ENCODE results near the gene PGAP6. TPM values are rescaled to one million over a fixed set of nuclear protein-coding genes. Genes with fewer than 3 reads are reported as not detected.

PGAP6 gene
- total and polyA plus RNA-seq, 2 of the 13 experiments (the other 11 are each of a cell fraction or from before 2014, with no cell fraction given): 52.7 to 136 TPM

DNA sequence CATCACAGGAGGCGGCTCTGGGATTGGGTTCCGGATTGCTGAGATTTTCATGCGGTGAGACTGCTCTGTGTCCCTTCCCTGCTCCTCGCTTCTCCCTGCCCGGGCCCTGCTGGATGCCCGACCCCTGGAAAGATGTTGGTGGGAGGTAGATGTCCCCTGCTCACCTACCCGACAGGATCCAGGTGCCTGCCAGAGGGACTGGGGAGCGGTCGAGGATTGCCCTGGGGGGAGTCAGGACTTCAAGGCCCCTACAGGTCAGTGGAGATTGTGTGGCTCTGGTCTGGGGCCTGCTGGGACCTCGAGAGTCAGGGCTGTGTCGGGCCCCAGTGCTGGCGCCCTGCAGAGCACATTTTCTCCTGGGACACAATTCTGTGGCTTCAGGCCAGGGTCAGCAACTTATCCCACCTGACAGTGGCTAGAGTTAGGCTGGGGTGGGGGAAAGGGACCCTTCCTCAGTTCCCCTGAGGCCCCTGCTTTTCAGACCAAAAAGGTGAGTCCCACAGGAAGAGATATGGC is 23.3 kb upstream of the PGAP6 start:
- BruUV-seq (replicated peaks): TSS peak; percentile 79
- DNase-seq (ENCODE audit: low spot score) (no peak), FAIRE-seq (no peak), ATAC-seq (peak; percentile 64)
- peaks cover 0 to 9% of the 10 kb centered on the region in 2 experiments; a peak in 2 of 5 replicates for H3K36me3 ChIP-seq (replicated peaks in 1 of 2; ENCODE audit: control insufficient read depth in 1 of 2, insufficient read depth in 2 of 2, low read length in 2 of 2)
- H3K27me3 ChIP-seq (ENCODE audit: control insufficient read depth in 1 of 2, insufficient read depth in 2 of 2, low read length in 2 of 2): no peaks in the 10 kb centered on the region
- H3K27ac ChIP-seq (ENCODE audit: extremely low read length, insufficient read depth, low read length): peak overlapping the region; percentile 86
- ChIA-PET POLR2A (interaction anchor here (0.8 to 3.1 kb wide), 9 partner anchors 9 to 129 kb away, joined by 3 to 18 read pairs (median 6); partner anchors contain the start of gene CAPN15), CTCF (ENCODE audit: low intra/inter-chr PET ratio, low total read pairs) (no interaction called here)
- no peaks in the 10 kb centered on the region for H4K20me1 ChIP-seq (ENCODE audit: insufficient read depth, low read length)
- H3K9me3 ChIP-seq (ENCODE audit: low read length): no peaks in the 10 kb centered on the region
- H3K79me2 ChIP-seq (ENCODE audit: insufficient read depth, low read length): peaks cover 6% of the 10 kb centered on the region
- no peak overlapping the region for H2AFZ ChIP-seq (ENCODE audit: low read length)
- peak overlapping the region; percentile 77 for H3K4me2 ChIP-seq (ENCODE audit: low read depth, low read length)
- H3K4me1 ChIP-seq (ENCODE audit: insufficient read depth, low read length): peaks cover 51% of the 10 kb centered on the region
- WGBS (ENCODE audit: low lambda C conversion rate): 0% methylated on average over 5 of the region's 12 CpGs
- H3K9ac ChIP-seq (ENCODE audit: insufficient read depth, low read depth, low read length): peak overlapping the region; percentile 75
- H3K4me3 ChIP-seq (replicated peaks in 1 of 3; ENCODE audit: insufficient read depth in 1 of 3, low read depth in 2 of 3, low read length in 3 of 3): peak overlapping the region; percentile 24 to 63 (median 39)
- in situ Hi-C loops (cut with HindIII; ENCODE audit: extremely low pct_ligation_motif_present, low pct_unique_long_range_greater_than_20kb): no loop called here
- intact Hi-C loops (cut with micrococcal nuclease; ENCODE audit: unreplicated experiment): loop anchor here (2.0 kb wide), 2 partner anchors 20 to 70 kb away; partner anchors contain the start of gene RAB11FIP3
- TF ChIP-seq GTF3A (CRISPR knock-in tag; conservative IDR thresholded peaks at IDR 0.05) (no peak), SP2 (CRISPR knock-in tag; IDR thresholded peaks at IDR 0.05) (no peak), PBX2 (CRISPR knock-in tag; IDR thresholded peaks at IDR 0.05) (no peak), GABPB1 (CRISPR knock-in tag; IDR thresholded peaks at IDR 0.05) (peak; percentile 24; the same call in 1 of the 2 replicates), PAF1 (CRISPR knock-in tag; IDR thresholded peaks at IDR 0.05) (no peak), NR2F1 (CRISPR knock-in tag; IDR thresholded peaks at IDR 0.05) (no peak), SMAD1 (CRISPR knock-in tag; IDR thresholded peaks at IDR 0.05; ENCODE audit: borderline replicate concordance, low read depth) (no peak), KDM5A (IDR thresholded peaks at IDR 0.05; ENCODE audit: borderline replicate concordance, low read length) (no peak), TRIM24 (CRISPR knock-in tag; IDR thresholded peaks at IDR 0.05) (no peak), ZFX (CRISPR knock-in tag; IDR thresholded peaks at IDR 0.05; ENCODE audit: low read depth) (peak; percentile 70), ZNF597 (CRISPR knock-in tag; IDR thresholded peaks at IDR 0.05) (no peak), RAD21 (CRISPR knock-in tag; IDR thresholded peaks at IDR 0.05) (no peak), KLF16 (CRISPR knock-in tag; IDR thresholded peaks at IDR 0.05) (no peak), ATAD3A (CRISPR knock-in tag; IDR thresholded peaks at IDR 0.05) (no peak), KAT7 (CRISPR knock-in tag; IDR thresholded peaks at IDR 0.05; ENCODE audit: borderline replicate concordance) (no peak), ZNF34 (CRISPR knock-in tag; IDR thresholded peaks at IDR 0.05; ENCODE audit: borderline replicate concordance) (no peak), ZNF12 (CRISPR knock-in tag; IDR thresholded peaks at IDR 0.05) (0 out of 2 replicates have a peak, but pooled peaks have one; percentile 1), RFX1 (IDR thresholded peaks at IDR 0.05) (no peak), HNRNPH1 (optimal IDR thresholded peaks at IDR 0.05; ENCODE audit: low read depth, low read length) (peak; percentile 17), MED13 (CRISPR knock-in tag; IDR thresholded peaks at IDR 0.05) (no peak)
- TF ChIP-seq, protein P1, sequence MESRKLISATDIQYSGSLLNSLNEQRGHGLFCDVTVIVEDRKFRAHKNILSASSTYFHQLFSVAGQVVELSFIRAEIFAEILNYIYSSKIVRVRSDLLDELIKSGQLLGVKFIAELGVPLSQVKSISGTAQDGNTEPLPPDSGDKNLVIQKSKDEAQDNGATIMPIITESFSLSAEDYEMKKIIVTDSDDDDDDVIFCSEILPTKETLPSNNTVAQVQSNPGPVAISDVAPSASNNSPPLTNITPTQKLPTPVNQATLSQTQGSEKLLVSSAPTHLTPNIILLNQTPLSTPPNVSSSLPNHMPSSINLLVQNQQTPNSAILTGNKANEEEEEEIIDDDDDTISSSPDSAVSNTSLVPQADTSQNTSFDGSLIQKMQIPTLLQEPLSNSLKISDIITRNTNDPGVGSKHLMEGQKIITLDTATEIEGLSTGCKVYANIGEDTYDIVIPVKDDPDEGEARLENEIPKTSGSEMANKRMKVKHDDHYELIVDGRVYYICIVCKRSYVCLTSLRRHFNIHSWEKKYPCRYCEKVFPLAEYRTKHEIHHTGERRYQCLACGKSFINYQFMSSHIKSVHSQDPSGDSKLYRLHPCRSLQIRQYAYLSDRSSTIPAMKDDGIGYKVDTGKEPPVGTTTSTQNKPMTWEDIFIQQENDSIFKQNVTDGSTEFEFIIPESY (CRISPR knock-in tag; IDR thresholded peaks at IDR 0.05): no peak
- TF ChIP-seq, protein P2, sequence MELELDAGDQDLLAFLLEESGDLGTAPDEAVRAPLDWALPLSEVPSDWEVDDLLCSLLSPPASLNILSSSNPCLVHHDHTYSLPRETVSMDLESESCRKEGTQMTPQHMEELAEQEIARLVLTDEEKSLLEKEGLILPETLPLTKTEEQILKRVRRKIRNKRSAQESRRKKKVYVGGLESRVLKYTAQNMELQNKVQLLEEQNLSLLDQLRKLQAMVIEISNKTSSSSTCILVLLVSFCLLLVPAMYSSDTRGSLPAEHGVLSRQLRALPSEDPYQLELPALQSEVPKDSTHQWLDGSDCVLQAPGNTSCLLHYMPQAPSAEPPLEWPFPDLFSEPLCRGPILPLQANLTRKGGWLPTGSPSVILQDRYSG (CRISPR knock-in tag; IDR thresholded peaks at IDR 0.05): no peak; the same call in 1 of the 2 replicates
